Epithelial cell of proximal tubule (primary cell): ENCODE data around the gene CDHR4. TPM values are rescaled to one million over a fixed set of nuclear protein-coding genes. Genes with fewer than 3 reads are reported as not detected.
A peak's percentile ranks its signal among the peaks of the same experiment; 100 is the strongest.
"Not testable (repeated sequence)": the region's sequence is repeated elsewhere in the genome, so short reads cannot be mapped to it uniquely, and the experiment has no call there.

Experiments
- DNase-seq: peaks from one replicate; pipeline ENCODE4 v3.0.0-alpha.2; 2011; ENCODE audit warnings: low read depth
- H3K4me3 ChIP-seq: 2 replicates; pipeline ENCODE4 v1.5.1; 2011; ENCODE audit warnings: low read depth, mild to moderate bottlenecking, low read length
- CTCF ChIP-seq: conservative IDR thresholded peaks from 2 replicates; pipeline ENCODE4 v1.5.1; 2012; ENCODE audit warnings: low read depth, mild to moderate bottlenecking, low read length
- total RNA-seq: library from RNA; depleted of rRNA; stranded (reverse); fragments of >200 nt; gene quantifications from 2 replicates; pipeline ENCODE4 v1.2.3, GENCODE V29; 2015

CDHR4 gene
- total RNA-seq, 1 donor from 2014 or later, result not detected

DNA sequence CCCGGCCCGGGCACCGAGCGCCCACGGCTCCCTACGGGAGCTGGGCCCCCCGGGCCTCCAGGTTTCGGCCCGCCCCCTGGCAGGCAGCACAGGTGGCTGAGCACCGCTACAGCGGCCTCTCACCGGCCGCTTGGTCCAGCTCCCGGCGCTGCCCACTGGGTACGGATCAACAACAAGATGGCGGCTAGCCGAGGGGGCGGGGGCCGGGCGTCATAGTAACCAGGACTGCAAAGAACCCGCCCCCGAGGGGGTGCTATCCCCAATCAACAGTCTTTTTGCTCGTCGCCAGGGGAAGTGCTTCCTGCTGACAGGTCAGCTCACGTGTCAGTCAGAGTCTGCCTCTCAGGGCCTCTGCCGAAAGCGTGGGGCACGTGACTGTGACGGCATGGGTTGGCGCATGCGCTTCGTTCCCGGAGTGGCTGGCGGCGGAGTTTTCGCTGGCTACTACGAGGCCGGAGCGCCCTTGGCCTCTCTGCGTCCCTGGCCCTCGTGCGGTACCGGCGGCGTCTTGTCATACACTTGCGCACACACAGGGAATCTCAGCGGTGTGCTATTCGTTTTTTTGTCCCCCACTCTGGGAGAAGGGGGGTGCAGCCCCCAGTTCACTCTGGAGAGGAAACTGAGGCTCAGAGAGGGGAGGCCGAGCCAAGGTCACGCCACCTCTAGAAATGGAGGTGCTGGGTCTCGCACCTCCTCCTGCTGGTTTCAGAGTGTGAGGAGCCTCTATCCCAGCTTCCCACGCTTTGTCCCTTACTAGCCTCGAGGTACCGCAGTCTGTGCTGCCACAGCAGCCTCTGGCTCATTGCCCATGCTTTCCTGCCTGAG is 13.1 kb downstream of the CDHR4 start, which contains the start of gene IP6K1:
IP6K1 (minus strand) TSS at position 186 of the 825 bp plus-strand sequence. CDS start 38,502 bp downstream, outside the sequence.
- peak within 1 kb of the TSS; percentile 96 for H3K4me3 ChIP-seq
- peak; percentile 93 for DNase-seq
- TF ChIP-seq CTCF, result no peak

- no peak for DNase-seq
Measured at GRCh38 chr3:49785565-49786356, 13.9 kb downstream of the CDHR4 start.

DNA sequence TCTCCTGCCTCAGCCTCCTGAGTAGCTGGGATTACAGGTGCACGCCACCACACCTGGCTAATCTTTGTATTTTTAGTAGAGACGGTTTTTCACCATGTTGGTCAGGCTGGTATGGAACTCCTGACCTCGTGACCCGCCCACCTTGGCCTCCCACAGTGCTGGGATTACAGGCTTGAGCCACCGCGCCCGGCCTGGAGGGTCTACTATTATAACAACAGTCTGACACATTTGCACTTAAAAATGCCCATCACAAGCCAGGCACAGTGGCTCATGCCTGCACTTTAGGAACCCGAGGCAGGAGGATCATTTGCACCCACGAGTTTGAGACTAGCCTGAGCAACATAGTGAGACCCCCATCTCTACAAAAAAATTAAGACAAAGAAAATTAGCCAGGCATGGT is 17.4 kb downstream of the CDHR4 start:
- not testable (repeated sequence) for H3K4me3 ChIP-seq, DNase-seq

More at GRCh38 chr3:49785565-49786356, 13.9 kb downstream of the CDHR4 start:
- H3K4me3 ChIP-seq, result peak overlapping the region; percentile 96
- no peak for TF ChIP-seq CTCF

DNA sequence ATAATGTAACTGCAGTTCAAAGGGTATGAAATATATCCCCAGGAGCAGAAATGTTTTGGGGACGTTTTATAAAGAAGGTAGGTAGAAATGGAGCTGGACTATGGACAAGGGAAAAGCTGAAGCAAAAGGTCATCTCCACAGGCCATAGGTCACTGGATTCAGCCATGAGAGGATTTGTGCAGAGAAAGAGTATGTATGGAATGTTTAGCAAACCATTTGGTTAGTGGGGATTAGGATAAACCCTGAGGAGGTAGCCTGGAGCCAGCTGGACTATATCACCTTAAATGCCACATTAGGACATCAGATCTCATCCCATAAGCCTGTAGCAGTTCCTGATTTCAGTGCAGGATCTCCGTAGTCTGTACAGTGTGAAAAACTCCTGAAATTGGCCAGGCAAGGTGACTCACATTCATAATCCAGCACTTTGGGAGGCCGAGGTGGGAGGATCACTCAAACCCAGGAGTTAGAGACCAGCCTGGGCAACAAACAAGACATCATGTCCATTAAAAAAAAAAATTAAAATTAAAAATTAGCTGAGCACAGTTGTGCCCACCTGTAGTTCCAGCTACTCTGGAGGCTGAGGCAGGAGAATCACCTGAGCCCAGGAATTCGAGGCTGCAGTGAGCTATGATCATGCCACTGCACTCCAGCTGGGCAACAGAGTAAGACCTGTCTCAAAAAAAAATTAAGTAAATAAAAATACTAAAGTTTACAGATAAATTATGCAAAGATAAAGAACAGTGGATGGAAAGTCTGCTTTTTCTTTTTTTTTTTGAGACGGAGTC is 18.1 kb downstream of the CDHR4 start:
- H3K4me3 ChIP-seq, result no peak overlapping the region
- DNase-seq, result no peak
- no peak for TF ChIP-seq CTCF

- not testable (repeated sequence) for H3K4me3 ChIP-seq, DNase-seq
Measured at GRCh38 chr3:49780975-49781365, 18.7 kb downstream of the CDHR4 start.

DNA sequence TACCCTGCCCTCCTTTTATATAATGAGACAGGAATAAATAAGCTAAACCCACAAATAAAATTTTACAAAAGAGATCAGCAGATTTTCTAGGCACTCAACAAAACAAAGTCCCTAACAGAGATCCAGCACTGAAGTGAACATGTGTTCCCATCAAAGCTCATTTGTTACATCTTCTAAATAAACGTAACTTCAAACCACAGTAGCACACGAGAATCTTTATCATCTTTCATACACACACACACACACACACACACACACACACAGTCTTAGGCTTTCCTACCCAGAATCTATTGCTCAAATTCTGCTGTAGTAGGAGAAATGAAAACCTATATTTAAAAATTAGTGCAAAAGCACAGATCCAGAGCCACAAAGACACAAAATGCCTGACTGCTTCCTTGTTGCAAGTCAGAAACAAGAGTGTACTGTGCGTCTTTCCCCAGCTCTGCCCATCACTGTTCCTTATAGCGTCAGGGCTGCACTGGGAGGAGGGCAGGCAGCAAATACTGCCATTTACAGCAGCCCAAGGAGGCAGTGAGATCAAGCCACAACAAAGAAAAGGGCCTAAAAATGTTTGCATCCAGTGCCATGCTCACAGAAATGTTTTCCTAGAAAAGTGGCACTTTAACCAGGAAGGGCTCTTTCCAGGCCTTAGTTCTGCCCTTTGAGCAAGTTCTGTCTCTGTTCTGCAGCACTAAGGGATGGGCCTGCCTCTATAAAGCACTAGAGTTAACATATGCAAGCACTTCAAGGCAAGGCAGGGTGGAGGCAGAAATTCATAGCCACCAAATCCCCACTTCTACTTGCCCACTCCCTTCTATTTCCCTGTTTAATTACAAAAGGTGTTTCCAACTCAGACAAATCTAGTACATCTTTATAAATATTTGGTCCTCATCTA is 19.3 kb downstream of the CDHR4 start:
- TF ChIP-seq CTCF, result no peak
- no peak for DNase-seq
- H3K4me3 ChIP-seq, result no peak overlapping the region

GRCh38 chr3:49779358-49780079 is 20.2 kb downstream of the CDHR4 start:
- H3K4me3 ChIP-seq, result no peak overlapping the region
- TF ChIP-seq CTCF, result no peak
- DNase-seq, result no peak

DNA sequence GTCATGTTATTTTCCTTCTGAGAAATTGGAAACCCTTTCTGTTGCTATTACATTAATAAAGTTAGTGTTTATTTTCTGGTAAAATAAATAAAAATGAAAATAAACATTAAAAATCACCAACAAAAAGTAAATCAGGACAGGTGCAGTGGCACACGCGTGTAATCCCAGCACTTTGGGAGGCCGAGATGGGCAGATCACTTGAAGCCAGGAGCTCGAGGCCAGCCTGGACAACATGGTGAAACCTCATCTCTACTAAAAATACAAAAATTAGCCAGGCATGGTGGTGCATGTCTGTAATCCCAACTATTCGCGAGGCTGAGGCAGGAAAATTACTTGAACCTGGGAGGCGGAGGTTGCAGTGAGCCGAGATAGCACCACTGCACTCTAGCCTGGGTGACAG is 23.6 kb downstream of the CDHR4 start:
- DNase-seq, H3K4me3 ChIP-seq: not testable (repeated sequence)
